Measurements from ENCODE around the gene PPP6R2. TPM values are rescaled to one million over a fixed set of nuclear protein-coding genes. Genes with fewer than 3 reads are reported as not detected.

The PPP6R2 gene
- total and polyA plus RNA-seq, 2 of the 8 experiments (the other 6 are each of a cell fraction or from before 2014, with no cell fraction given) = 25.0 to 32.2 TPM

- CTCF ChIA-PET (ENCODE audit: partially characterized antibody) = interaction anchor here (1.6 kb wide), 1 partner anchor 9 kb away, joined by 6 read pairs; no protein-coding TSS in a partner anchor
- no peak overlapping the region for H2BK12ac ChIP-seq (ENCODE audit: low read depth, low read length)
- no peak overlapping the region; the same call in 1 of the 2 replicates for H4K8ac ChIP-seq (ENCODE audit: extremely low read depth, insufficient read depth, low read length)
- no peak overlapping the region for H3K4me2 ChIP-seq (ENCODE audit: insufficient read depth in 1 of 2, low read depth in 2 of 2, low read length in 2 of 2)
- FAIRE-seq (no peak), DNase-seq (ENCODE audit: low read depth in 1 of 2, low spot score in 2 of 2) (no peak)
- H3K27me3 ChIP-seq (replicated peaks in 1 of 4; ENCODE audit: control insufficient read depth in 3 of 4, extremely low read depth in 1 of 4, insufficient read depth in 3 of 4, low read length in 3 of 4) = no peaks in the 10 kb centered on the region; a peak in 1 of 7 replicates
- H4K5ac ChIP-seq (ENCODE audit: insufficient read length, low read depth, low read length) = no peak overlapping the region
- POLR2A ChIA-PET (ENCODE audit: partially characterized antibody) = interaction anchor here (1.5 kb wide), 1 partner anchor 11 kb away, joined by 4 read pairs; no protein-coding TSS in a partner anchor
- no peak overlapping the region for H3K4me3 ChIP-seq (ENCODE audit: extremely low read depth in 1 of 4, insufficient read depth in 2 of 4, low read depth in 3 of 4, low read length in 4 of 4)
- peak overlapping the region; percentile 40 for H4K91ac ChIP-seq (replicated peaks; ENCODE audit: insufficient read length, low read length)
- no peak overlapping the region for H3K27ac ChIP-seq (ENCODE audit: low read depth, low read length)
- WGBS, 2 experiments (ENCODE audit: extremely low coverage in 1 of 2, insufficient coverage in 1 of 2, insufficient read length in 1 of 2, insufficient replicate concordance in 2 of 2, low coverage in 1 of 2, low lambda C conversion rate in 2 of 2, missing lambda C conversion rate in 1 of 2) = 97% methylated on average over 17 of the region's 23 CpGs; no CpG with 5 or more reads in 1 of the 2 experiments
- H2BK5ac ChIP-seq (ENCODE audit: low read depth, low read length) = peak overlapping the region; percentile 44; the same call in 1 of the 2 replicates
- H3K36me3 ChIP-seq (ENCODE audit: control insufficient read depth in 2 of 4, insufficient read depth in 4 of 4, low read length in 3 of 4) = no peaks in the 10 kb centered on the region
- no peaks in the 10 kb centered on the region for H3K79me1 ChIP-seq (ENCODE audit: low read depth, low read length)
- H4K20me1 ChIP-seq (replicated peaks in 1 of 2; ENCODE audit: control insufficient read depth in 1 of 2, insufficient read depth in 2 of 2, low read length in 2 of 2) = no peaks in the 10 kb centered on the region
- H2BK15ac ChIP-seq (ENCODE audit: low read length) = no peak overlapping the region; the same call in 1 of the 2 replicates
- H2AK5ac ChIP-seq (ENCODE audit: low read depth, low read length) = no peak overlapping the region
- no peak overlapping the region; a peak in 1 of 7 replicates for H3K9ac ChIP-seq (replicated peaks in 1 of 4; ENCODE audit: extremely low read depth in 1 of 4, low read depth in 3 of 4, low read length in 3 of 4)
- H2BK20ac ChIP-seq (ENCODE audit: low read length) = no peak overlapping the region
- no peaks in the 10 kb centered on the region; a peak in 1 of 4 replicates for H3K9me3 ChIP-seq (ENCODE audit: insufficient read depth in 2 of 2, low read depth in 1 of 2, low read length in 1 of 2)
- no peak overlapping the region for H3K23ac ChIP-seq (ENCODE audit: insufficient read length)
- H3K79me2 ChIP-seq (ENCODE audit: control insufficient read depth in 1 of 2, insufficient read depth in 2 of 2, low read length in 2 of 2) = no peaks in the 10 kb centered on the region
- H3K23me2 ChIP-seq (ENCODE audit: low read depth, low read length) = peaks cover 2% of the 10 kb centered on the region; the same call in 1 of the 2 replicates
- H3K14ac ChIP-seq (ENCODE audit: insufficient read length) = no peak overlapping the region
- TF ChIP-seq SP4 (IDR thresholded peaks at IDR 0.05; ENCODE audit: low read length) = no peak
- no peak for TF ChIP-seq CHD1 (IDR thresholded peaks at IDR 0.05; ENCODE audit: low read depth, low read length)
- no peak for TF ChIP-seq CTCF (IDR thresholded peaks at IDR 0.05; ENCODE audit: control extremely low read depth in 1 of 3, insufficient read depth in 1 of 3, low read depth in 1 of 3, low read length in 3 of 3)
- no peak for TF ChIP-seq SIRT6 (IDR thresholded peaks at IDR 0.05; ENCODE audit: low read length)
- TF ChIP-seq SP1 (IDR thresholded peaks at IDR 0.05; ENCODE audit: low read depth, low read length) = no peak
- no peak for TF ChIP-seq TCF12 (IDR thresholded peaks at IDR 0.05; ENCODE audit: low read depth, low read length)
- TF ChIP-seq USF2 (IDR thresholded peaks at IDR 0.05; ENCODE audit: low read length) = no peak
- no peak for TF ChIP-seq MAFK (IDR thresholded peaks at IDR 0.05; ENCODE audit: low read depth, low read length)
- no peak for TF ChIP-seq TEAD4 (IDR thresholded peaks at IDR 0.05; ENCODE audit: low read depth, low read length)
- TF ChIP-seq BRCA1 (IDR thresholded peaks at IDR 0.05; ENCODE audit: low read depth, low read length) = no peak
- H3K56ac ChIP-seq (replicated peaks; ENCODE audit: insufficient read length, low read depth, low read length) = no peak overlapping the region
- H3K18ac ChIP-seq (ENCODE audit: extremely low read depth, low read length) = no peak overlapping the region
- peaks cover 0 to 16% (median 10%) of the 10 kb centered on the region in 4 experiments; a peak in 5 of 7 replicates for H3K4me1 ChIP-seq (replicated peaks in 1 of 4; ENCODE audit: control insufficient read depth in 3 of 4, insufficient read depth in 4 of 4, low read length in 3 of 4)
- H2AFZ ChIP-seq (ENCODE audit: low read length) = no peak overlapping the region
- H3K4ac ChIP-seq (replicated peaks; ENCODE audit: insufficient read length, low read depth, low read length) = no peak overlapping the region
- no peak overlapping the region for H2BK120ac ChIP-seq (replicated peaks; ENCODE audit: low read depth, low read length)
Observed at GRCh38 chr22:50311606-50312351, 31.3 kb upstream of the PPP6R2 start.
